Measurements from ENCODE around the gene NUBP2.

NUBP2 gene, protein sequence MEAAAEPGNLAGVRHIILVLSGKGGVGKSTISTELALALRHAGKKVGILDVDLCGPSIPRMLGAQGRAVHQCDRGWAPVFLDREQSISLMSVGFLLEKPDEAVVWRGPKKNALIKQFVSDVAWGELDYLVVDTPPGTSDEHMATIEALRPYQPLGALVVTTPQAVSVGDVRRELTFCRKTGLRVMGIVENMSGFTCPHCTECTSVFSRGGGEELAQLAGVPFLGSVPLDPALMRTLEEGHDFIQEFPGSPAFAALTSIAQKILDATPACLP

DNA sequence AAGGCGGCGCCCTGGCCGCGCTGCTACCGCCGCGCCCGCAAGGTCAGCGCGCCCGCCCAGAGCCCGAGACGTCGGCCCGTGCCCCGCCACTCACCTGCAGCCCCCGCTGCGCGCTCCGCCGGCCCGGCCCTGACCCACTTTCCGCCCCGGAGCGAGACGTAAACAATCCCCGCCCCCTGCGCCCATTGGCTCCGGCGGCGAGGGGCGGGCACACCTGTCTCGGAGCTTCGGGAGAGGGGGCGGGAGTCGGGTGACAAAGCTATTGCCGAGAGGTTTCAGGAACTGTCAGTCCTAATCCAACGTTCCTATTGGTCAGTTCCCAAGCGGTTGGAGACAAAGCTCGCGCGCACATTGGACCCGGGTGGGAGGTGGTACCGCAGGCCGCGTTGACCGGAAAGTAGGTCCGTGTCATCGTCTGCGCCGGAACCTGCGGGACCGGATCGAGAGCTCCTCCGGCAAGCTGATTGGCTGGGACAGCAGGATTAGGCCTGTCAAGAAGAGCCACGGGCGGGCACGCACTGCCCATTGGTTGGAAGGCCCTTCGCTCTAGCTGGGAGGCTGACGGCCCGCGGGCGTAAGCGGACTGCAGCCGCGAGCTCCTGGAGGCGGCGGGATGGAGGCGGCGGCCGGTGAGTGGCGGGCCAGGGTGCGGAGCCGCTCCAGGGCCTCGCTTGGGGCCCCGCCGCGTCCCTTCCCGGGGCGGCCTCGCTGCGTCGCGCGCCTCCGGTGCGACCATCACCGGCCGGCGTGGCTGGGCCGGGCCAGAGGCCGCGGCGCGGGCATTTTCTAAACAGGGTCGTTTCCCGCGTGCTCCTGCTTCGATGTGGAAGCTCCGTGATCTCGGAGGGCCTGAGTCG, at the start of gene NUBP2, which contains the start of gene SPSB3:
Gene NUBP2, plus strand, starts transcription at position 553 of the 857 bp plus-strand sequence. Its CDS starts 61 bp downstream, at position 614.
Gene SPSB3, minus strand, starts transcription at position 164 of the 857 bp plus-strand sequence. CDS start 1,088 bp downstream, outside the sequence.
- DNase-seq (ENCODE audit: low read depth in 2 of 2, low spot score in 1 of 2) = peak; percentile 92 to 97

DNA sequence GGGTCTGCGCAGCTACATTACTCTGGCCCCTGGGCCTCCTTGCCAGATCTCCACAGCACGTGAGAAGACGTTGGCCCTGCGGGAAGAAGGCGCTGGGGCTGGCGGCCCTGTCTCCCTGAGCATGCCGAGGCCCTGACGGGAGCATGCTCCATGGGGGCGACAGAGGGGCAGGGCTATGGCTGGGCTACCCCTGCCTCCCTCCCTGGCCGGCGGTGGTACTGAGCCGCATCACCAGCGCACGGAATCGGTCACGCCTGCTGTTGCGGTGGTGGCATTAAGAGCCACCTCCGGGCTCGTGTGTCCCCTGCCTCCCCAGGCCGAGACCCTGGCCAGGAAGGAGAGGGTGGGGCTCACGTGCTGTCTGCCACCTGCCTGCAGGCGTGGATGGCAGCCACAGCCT, 48.6 kb upstream of the NUBP2 start:
- DNase-seq (ENCODE audit: low read depth in 2 of 2, low spot score in 1 of 2) = no peak

DNA sequence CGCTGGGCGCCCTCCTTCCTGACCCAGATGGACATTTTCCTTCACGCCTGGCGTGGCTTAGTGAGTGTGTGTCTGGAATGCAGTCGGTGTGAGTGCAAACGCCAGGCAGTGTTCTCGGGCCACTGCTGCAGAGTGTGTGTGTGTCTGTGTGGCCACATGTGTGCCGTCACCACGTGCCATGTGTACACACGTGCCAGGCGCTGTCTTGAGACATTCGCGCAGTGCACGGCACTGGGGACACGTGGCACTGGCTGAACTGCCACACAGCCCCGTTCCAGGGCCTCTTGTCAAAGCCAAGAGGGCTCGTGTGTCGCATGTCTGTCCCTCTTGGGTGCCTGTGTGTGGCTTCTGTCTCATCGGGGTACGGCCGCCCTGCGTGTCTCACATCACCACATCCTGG, 47.9 kb upstream of the NUBP2 start:
- no peak for DNase-seq (ENCODE audit: low read depth in 2 of 2, low spot score in 1 of 2)

DNA sequence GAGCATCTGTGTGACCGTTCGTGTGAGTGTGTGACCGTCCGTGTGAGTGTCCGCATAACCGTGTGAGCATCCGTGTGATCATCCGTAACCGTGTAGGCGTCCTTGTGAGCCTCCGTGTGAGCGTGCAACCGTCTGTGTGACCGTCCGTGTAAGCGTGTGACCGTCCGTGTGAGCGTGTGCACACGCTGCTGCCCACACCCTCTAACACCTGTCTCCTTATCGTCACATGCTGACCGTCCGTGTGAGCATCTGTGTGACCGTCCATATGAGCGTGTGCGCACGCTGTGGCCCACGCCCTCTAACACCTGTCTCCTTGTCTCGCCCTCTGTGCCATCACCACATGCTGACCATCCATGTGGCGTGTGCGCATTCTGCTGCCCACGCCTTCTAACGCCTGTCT, 42.5 kb upstream of the NUBP2 start:
- DNase-seq (ENCODE audit: low read depth in 2 of 2, low spot score in 1 of 2) = no peak

DNA sequence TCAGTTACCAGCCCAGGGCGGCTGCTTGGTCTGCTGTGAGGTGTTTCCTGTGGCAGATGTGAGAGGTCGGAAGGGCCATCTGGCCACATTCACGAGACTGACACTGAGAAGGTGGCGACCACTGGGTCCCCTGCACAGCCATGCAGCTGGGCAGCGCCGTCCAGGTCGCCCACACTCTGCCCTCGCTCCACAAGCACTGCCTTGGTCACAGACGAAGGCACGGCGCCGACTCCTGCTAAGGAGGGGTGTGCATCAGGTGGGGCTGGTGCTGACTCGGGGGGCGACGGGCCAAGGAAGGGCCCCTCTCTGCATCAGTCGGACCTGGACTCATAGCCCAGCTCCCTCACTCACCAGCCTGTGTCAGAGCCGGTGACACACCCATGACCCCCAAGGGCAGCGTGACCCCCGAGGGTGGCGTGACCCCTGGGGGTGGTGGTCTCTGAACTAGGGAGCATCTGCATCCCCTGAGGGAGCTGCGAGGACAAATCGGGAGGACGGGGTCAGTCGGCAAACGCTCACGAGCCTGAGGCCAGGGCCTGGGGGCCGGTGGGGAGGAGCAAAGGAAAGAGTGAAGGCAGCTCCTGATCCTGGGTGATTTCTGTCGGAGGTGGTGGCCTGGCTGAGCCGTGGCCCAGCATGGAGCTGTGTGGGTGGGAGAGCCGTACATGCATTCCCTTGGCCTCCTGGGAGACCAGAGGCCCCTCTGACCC, 41.8 kb upstream of the NUBP2 start:
- DNase-seq (ENCODE audit: low read depth in 2 of 2, low spot score in 1 of 2) = no peak

DNA sequence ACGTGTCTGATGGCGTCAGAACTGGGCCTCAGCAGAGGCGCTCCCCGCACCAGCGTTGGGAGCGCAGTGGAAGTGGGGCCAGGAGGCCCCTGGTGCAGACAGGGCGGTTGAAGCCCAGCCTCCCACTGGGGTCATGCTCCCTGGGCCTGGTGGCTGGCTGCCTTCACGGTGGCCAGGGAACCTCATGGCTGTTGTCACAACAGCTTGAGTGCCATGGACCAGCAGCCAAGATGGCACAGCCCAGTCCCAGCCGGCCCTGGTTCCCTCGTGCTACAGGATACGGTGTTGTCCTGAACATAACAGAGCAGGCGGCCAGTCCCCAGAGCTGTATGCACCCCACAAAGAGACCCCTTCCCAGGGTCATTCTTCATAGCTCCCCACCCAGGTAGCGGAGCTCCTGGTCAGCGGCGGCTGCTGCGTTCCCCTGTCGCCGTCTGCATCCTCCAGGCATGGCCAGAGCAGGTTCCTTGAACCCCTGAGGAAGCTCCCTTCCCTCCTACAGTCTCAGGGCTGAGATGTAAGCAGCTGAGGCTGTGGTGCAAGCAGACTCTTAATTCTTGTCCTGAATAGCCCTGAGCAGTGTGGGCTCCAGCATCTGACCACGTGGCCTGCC, 41.1 kb upstream of the NUBP2 start:
- DNase-seq (ENCODE audit: low read depth in 2 of 2, low spot score in 1 of 2) = no peak

DNA sequence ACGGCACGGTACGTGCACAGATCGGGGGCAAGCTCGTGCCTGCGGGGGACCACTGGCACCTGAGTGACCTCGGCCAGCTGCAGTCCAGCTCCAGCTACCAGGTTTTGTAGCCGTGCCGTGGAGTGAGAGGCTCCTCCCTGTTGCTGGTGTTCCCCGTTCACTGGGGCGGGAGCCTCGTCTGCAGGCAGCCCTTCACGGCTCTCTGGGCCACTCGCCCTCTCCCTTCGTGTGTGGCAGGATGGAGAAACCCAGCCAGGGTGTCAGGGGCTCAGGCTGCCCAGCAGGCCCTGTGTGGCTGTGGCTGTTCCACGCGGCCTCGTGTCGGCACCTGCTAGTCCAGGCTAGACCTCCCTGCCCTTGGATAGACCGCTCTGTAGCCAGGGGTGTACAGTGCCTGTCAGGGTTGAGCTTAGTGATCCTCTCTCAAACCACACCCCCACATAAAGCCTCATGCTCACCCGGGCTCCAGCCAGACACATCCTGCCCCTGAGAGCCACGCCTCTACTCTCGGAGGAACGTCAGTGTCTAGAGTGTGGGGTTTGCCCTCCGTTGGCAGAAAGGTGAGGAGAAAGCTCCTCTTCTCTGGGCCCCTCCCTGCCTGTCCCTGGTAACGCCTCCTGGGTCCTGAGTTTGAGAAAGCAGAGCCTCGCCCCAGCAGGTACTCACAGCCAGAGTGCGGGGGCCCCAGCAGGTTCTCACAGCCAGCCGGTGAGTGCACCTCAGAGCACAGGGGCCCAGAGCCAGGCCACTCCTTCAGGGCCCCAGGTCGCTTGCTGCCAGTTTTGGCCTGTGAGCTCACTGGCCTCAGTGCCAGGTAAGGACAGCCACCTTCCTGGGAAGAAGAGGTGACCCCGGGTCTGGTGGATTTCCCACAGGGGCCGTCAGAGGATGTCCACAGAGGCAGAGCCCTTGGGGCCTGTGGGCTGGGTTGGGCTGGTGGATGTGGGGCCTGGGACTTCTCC, 39.1 kb upstream of the NUBP2 start:
- no peak for DNase-seq (ENCODE audit: low read depth in 2 of 2, low spot score in 1 of 2)

DNA sequence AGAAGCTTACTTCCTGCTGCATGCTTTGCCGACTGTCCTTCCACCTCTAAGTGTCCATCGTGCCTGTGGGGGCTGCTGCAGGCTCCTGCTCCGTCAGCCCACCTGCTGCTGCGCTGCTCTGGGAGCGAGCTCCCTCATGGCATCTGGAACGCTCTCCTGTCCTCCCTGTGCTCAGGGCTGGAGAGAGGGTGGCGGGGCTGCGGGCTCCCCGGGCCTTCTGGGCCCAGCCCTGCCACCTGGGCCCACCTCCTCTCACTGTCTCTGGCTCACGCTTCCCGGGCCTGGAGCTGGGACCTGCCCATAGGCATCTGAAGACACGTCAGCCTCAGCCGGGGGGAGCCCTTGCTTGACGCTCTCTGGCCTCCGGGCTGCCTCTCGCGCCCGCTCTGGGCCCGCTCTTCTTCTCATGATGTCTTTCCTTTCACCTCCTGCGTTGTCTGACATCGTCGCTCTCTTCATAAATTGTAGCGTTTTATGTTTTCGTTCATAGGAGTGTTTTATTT, 38.4 kb upstream of the NUBP2 start:
- no peak for DNase-seq (ENCODE audit: low read depth in 2 of 2, low spot score in 1 of 2)

DNA sequence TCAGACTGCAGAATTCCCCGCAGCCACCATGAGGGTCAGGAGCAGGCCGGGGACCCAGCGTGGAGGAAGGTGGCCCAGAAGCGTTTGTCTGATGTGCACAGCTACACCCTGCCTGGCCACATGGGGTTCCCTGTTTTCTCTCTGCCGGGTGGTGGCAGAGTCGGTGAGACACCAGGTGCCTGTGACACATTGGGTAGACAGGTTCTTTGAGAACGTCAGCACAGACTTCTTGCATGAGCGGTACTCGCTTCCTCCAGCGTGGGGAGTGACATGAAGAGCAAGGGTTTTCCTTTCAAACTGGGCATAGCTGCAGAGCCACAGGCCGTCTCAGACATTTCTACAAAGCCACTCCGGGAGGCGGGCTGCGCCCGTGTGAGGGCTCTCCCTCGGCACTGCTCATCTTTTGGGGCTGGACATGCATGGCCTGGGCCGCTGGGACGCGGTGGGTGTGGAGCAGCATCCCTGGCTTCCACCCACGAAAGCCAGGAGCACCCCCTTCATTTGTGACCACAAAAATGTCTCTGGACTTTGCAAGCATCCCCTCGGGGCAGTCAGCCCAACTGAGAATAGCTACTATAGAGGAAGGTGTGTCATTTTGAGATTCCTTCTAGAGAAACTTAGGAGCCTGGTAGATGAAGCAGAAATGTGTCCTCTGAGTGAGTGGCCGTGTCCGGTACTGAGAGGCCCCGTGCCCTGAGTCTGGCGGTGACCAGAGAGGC, 37.4 kb upstream of the NUBP2 start:
- no peak for DNase-seq (ENCODE audit: low read depth in 2 of 2, low spot score in 1 of 2)

DNA sequence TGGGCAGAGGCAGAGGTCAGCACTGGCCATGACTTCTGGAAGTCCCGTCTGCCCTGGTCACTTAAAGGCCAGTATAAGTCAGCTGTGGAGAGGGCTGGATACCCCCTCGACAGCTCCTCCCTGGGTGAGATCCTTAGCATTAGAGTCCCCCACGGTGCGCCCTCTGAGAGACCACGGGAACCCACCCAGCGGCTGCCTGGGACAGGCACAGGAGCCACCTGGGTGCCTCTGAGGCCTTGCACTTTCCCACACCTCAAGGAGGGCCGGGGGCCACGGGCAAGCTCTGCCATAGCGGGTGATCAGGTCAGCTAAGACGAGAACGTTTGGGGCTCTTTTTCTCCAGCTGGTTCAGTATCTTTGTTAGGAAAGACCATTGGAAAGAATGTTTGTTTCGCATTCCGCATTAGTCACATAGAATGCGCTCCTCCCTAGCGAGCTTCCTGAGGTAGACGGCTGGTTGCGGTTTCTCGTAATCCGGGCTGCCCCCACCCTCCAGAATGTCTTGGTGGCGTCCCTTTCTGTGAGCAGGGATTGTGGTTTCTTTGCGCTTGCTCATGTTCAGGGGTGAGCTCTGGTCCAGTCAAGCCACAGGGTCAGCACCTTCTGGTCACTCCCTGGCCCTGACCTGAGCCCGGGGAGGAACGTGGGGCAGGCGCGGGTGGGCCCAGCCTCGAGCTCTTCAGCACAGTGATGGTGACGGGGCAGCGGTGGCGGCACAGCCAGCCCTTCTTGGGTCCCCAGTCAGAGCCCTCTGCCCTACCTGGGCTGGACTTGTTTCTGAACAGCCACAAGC, 36.7 kb upstream of the NUBP2 start:
- no peak for DNase-seq (ENCODE audit: low read depth in 2 of 2, low spot score in 1 of 2)

DNA sequence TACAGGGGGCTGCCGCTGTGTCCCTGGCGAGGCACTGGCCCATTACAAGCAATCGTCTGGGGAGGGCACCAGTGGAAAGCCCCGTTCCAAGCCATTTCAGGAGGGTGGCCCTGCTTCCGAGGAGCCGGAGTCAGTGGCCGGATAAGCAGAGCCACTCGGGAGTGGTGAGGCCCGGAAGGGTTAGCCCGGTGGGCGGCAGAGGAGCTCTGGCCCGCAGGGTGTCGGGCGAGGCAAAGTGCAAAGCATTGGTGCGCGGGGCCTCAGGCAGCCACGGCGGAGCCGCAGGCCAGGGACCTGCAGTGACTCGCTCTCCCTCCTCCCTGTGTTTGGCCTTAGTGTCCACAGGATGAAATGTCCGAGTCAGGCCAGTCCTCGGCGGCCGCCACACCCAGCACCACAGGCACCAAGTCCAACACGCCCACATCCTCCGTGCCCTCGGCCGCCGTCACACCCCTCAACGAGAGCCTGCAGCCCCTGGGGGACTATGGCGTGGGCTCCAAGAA, 36.0 kb upstream of the NUBP2 start:
- no peak for DNase-seq (ENCODE audit: low read depth in 2 of 2, low spot score in 1 of 2)

DNA sequence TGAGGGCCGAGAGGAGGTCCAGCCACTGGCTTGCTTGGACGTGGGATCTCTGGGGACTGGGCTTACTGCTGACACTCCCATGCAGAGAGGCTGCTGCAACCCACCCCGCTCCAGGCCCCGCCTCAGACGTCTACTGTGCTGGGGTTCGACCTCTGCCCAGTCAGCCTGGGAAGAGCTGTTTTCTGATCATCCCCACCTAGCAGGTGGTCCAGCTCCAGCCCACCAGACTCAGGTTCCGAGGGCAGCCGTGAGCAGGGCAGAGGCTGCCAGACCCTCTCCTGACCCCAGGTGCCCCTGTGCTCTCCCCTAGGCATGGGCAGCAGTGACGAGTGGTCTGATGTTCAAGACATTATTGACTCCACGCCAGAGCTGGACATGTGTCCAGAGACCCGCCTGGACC, 34.8 kb upstream of the NUBP2 start:
- DNase-seq (ENCODE audit: low read depth in 2 of 2, low spot score in 1 of 2) = no peak

DNA sequence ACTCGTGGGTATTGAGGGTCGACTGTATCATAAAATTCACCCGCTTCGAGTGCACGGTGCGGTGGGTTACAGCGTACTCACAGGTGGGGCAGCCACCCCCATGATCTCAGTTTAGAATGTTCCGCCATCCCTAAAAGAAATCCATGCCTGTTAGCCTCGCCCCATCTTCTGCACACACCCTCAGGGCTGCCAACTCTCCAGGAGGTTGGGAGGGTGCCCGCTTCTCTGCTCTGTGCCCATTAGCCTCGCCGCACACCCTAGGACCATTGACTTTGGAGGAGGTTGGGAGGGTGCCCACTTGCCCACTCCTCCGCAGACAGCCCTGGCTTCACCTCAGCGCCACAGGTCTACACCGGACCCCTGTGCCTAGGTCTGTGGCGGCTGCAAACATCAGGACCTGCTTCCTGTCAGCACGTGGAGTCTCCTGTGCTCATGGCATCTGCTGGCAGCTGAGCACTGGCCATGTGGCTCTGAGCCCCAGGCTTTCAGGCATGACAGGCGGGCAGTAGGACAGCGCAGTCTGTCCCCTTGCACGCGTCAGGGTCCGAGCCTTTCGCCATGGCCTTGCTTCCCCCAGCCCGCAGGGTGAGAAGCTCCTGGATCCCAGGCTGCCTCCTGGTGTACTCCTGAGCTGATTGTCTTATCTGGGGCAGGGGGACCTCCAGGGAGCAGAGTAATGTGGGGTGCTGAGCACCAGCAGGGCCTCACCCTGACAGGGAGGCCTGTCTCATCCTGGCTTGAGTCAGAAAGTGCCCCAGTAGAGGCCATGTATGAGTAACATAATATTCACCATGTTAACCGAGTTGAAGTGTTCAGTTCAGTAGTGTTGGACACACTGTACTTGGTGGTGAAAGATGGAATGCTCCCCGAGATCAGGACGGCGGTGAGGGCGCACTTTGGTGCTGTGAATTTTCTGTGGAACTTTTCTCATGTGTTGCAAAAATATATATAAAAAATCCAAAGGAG, 33.3 kb upstream of the NUBP2 start:
- no peak for DNase-seq (ENCODE audit: low read depth in 2 of 2, low spot score in 1 of 2)

DNA sequence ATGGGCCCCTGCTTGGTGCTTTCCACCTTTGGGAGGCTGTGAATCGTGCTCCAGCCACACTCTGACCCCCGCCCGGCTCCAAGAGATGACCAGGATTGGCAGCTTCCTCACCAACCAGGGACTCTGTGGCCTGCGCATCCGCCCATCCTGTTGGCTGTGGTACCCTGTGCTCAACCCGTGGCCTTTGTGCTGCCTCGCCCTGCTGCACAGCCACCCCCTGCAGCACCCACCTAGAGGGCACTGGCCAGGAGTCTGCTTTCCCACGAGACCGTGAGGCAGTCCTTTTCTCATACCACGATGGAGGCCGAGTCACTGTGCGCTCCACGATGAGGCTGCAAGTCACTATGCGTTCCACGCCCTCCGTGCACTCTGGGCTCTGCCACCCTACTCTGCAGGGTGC, 30.8 kb upstream of the NUBP2 start:
- no peak for DNase-seq (ENCODE audit: low read depth in 2 of 2, low spot score in 1 of 2)

DNA sequence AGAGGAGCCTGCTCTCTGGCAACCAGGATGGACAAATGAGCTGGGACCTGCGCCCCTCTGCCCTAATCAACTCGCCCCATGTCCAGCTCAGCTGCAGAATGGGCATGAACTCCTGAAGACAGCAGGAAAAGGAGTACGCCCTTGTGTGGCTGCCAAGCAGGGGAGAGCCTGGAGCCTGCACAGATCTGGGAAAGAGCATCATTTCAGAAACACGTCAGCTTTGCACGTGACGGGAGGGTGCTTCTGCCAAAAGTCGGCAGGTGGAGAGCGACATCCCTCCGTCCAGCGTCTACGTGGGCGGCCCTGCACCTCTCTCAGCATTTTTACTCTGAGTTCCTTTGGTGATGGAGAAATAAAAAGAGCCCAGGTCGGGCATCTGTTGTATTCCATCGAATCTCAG, 29.9 kb upstream of the NUBP2 start:
- no peak for DNase-seq (ENCODE audit: low read depth in 2 of 2, low spot score in 1 of 2)

DNA sequence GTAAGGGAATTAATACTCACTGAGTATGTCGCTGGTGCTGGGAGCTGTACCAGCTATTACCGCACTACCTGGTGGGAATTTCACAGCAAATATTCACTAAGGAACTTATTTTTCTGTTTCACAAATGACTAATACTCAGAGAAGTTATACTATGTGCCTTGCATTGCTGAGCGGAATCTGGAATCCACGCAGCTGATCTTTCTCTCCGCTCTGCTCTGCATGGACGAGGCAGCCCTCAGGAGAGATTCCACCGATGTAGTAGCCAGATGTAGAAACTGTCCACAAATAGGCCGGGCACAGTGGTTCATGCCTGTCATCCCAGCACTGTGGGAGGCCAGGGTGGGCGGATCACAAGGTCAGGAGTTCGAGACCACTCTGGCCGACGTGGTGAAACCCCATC, 28.6 kb upstream of the NUBP2 start:
- no peak for DNase-seq (ENCODE audit: low read depth in 2 of 2, low spot score in 1 of 2)
